GM12878 (cell line): ENCODE measurements around the gene OPCML. TPM values are rescaled to one million over a fixed set of nuclear protein-coding genes. Genes with fewer than 3 reads are reported as not detected.

Experiments used
- ATAC-seq: fragments of 200-7000 bp; cut with Tn5 transposase; 3 replicates; pipeline ENCODE4 v1.9.1; 2020; ENCODE audit warnings: mild to moderate bottlenecking, moderate library complexity
- BruUV-seq: library from RNA; stranded (reverse); fragments of 400-500 nt; replicated peaks from 2 replicates; lab custom pipeline; 2021; lab: Mats Ljungman, UMichigan
- CTCF ChIA-PET: fragments of 300-600 bp; sonication (Branson Sonifier 250); formaldehyde crosslinking; extraction: SDS; loops from one replicate; lab custom pipeline; 2021; ENCODE audit warnings: inconsistent platforms; lab: Yijun Ruan, JAX
- POLR2A ChIA-PET: fragments of 350-600 bp; formaldehyde crosslinking; extraction: SDS; loops from one replicate; lab custom pipeline; 2021; ENCODE audit warnings: inconsistent platforms; lab: Charles Lee
- RAD21 ChIA-PET: fragments of 300-600 bp; sonication (Branson Sonifier 250); formaldehyde crosslinking; loops from one replicate; lab custom pipeline; 2023; ENCODE audit warnings: antibody characterized with exemption; ENCODE audit not compliant: unreplicated experiment; lab: Charles Lee
- SMC1A ChIA-PET: fragments of 300-600 bp; sonication (Branson Sonifier 250); formaldehyde crosslinking; loops from one replicate; lab custom pipeline; 2023; ENCODE audit not compliant: unreplicated experiment, uncharacterized antibody; lab: Charles Lee
- DNase-seq: peaks from one replicate; pipeline ENCODE4 v3.0.0-alpha.2; 2011; ENCODE audit warnings: low read depth, low spot score
- FAIRE-seq: peaks from 3 replicates; lab custom pipeline; 2011; peaks lifted over from hg19 to GRCh38; lab: Jason Lieb, UNC
- H2AFZ ChIP-seq: 2 replicates; pipeline ENCODE4 v1.6.0; 2011; ENCODE audit warnings: low read depth, low read length, control low read depth; ENCODE audit not compliant: control insufficient read depth
- H3K27ac ChIP-seq: 2 replicates; pipeline ENCODE4 v1.5.1; 2011; ENCODE audit warnings: control low read depth; ENCODE audit not compliant: control insufficient read depth, insufficient read depth
- H3K27me3 ChIP-seq, 2 experiments: replicated peaks in 1 of 2; 2 replicates each; pipeline versions ENCODE4 v1.6.0 to v1.6.1; 2011; ENCODE audit warnings: low read length in 1 of 2; ENCODE audit not compliant: control insufficient read depth in 2 of 2, insufficient read depth in 2 of 2
- H3K36me3 ChIP-seq, 2 experiments: 2 replicates each; pipeline ENCODE4 v1.5.1; 2011; ENCODE audit warnings: low read length in 1 of 2; ENCODE audit not compliant: control insufficient read depth in 2 of 2, insufficient read depth in 2 of 2
- H3K4me1 ChIP-seq: 2 replicates; pipeline ENCODE4 v1.6.1; 2011; ENCODE audit warnings: mild to moderate bottlenecking, low read length, moderate library complexity, mixed read lengths; ENCODE audit not compliant: control insufficient read depth, insufficient read depth
- H3K4me2 ChIP-seq: 2 replicates; pipeline ENCODE4 v1.6.0; 2011; ENCODE audit warnings: control low read depth; ENCODE audit not compliant: control insufficient read depth, insufficient read depth
- H3K4me3 ChIP-seq: fragments of 200-600 bp; sonication (generic); 2 replicates; pipeline ENCODE4 v1.5.1; 2016
- H3K79me2 ChIP-seq: 2 replicates; pipeline ENCODE4 v1.6.0; 2011; ENCODE audit warnings: low read length; ENCODE audit not compliant: control insufficient read depth, insufficient read depth
- H3K9ac ChIP-seq: 2 replicates; pipeline ENCODE4 v1.8.0; 2011; ENCODE audit warnings: low read length, control low read depth, mixed read lengths; ENCODE audit not compliant: control insufficient read depth, insufficient read depth
- H3K9me3 ChIP-seq: replicated peaks from 3 replicates; pipeline ENCODE4 v1.5.1; 2011; ENCODE audit warnings: mild to moderate bottlenecking, low read length; ENCODE audit not compliant: control insufficient read depth, insufficient read depth
- H4K20me1 ChIP-seq: 2 replicates; pipeline ENCODE4 v1.6.0; 2011; ENCODE audit not compliant: control insufficient read depth, insufficient read depth
- ATF7 ChIP-seq: fragments of 450-650 bp; IDR thresholded peaks from 2 replicates; pipeline ENCODE4 v1.6.1; 2016; ENCODE audit warnings: low read depth, mild to moderate bottlenecking
- CHD1 ChIP-seq: IDR thresholded peaks from 2 replicates; pipeline ENCODE4 v1.6.1; 2012; ENCODE audit warnings: low read depth, low read length, improper control_type of control experiment
- CREM ChIP-seq: IDR thresholded peaks from 2 replicates; pipeline ENCODE4 v1.6.1; 2014; ENCODE audit warnings: antibody characterized with exemption, low read depth
- EZH2 ChIP-seq: IDR thresholded peaks from 2 replicates; pipeline ENCODE4 v1.6.1; 2012; ENCODE audit warnings: low read depth, mild to moderate bottlenecking, control low read depth, inconsistent platforms, low read length, borderline replicate concordance; ENCODE audit not compliant: control insufficient read depth
- HDAC6 ChIP-seq: fragments of 200-600 bp; sonication (generic); IDR thresholded peaks from one replicate; pipeline ENCODE4 v1.8.0; 2017; ENCODE audit warnings: antibody characterized with exemption; ENCODE audit not compliant: unreplicated experiment
- KLF5 ChIP-seq: fragments of 450-650 bp; IDR thresholded peaks from 2 replicates; pipeline ENCODE4 v1.6.1; 2014; ENCODE audit warnings: mild to moderate bottlenecking; ENCODE audit not compliant: partially characterized antibody
- MEF2B ChIP-seq: fragments of 450-650 bp; IDR thresholded peaks from 2 replicates; pipeline ENCODE4 v1.6.1; 2018; ENCODE audit warnings: mild to moderate bottlenecking, moderate library complexity; ENCODE audit not compliant: partially characterized antibody, poor library complexity, severe bottlenecking
- RAD51 ChIP-seq: fragments of 450-650 bp; IDR thresholded peaks from 2 replicates; pipeline ENCODE4 v1.6.1; 2016; ENCODE audit warnings: moderate library complexity, mild to moderate bottlenecking, inconsistent platforms
- RCOR1 ChIP-seq: conservative IDR thresholded peaks from 2 replicates; pipeline ENCODE4 v1.6.1; 2012; ENCODE audit warnings: low read depth, low read length, improper control_type of control experiment
- SREBF2 ChIP-seq: IDR thresholded peaks from 2 replicates; pipeline ENCODE4 v1.6.1; 2012; ENCODE audit warnings: mild to moderate bottlenecking, low read length
- ZNF384 ChIP-seq: IDR thresholded peaks from 2 replicates; pipeline ENCODE4 v1.6.1; 2012; ENCODE audit warnings: low read depth, mild to moderate bottlenecking, low read length, improper control_type of control experiment, borderline replicate concordance
- WGBS: methylation state at CpG from one replicate; pipeline ENCODE4 v1.1.6; 2016; ENCODE audit warnings: low lambda C conversion rate; ENCODE audit not compliant: insufficient replicate concordance, insufficient coverage; ENCODE audit errors: missing lambda C conversion rate; 5-methylcytosine and 5-hydroxymethylcytosine counted together
- in situ Hi-C: fragments of 300-500 bp; cut with MboI; formaldehyde crosslinking; loops from 9 replicates; pipeline ENCODE4 v1.14.3; 2018; ENCODE audit warnings: mixed read lengths
- intact Hi-C: fragments of 100-400 bp; cut with micrococcal nuclease; formaldehyde crosslinking; loops from one replicate; pipeline ENCODE4 v1.14.2; 2022; ENCODE audit not compliant: unreplicated experiment
- polyA plus RNA-seq, 11 experiments: library from polyadenylated mRNA; depleted of rRNA in 4 of 11; unstranded in 6 of 11; stranded (reverse) in 5 of 11; fragments of >200 nt; fragmentation: Nextera tagmentation in 4 of 11; fragmentation: Illumina TruSeq in 1 of 11; extraction: Ambion mirVana in 4 of 11; extraction: Trizol in 1 of 11; gene quantifications; 1 replicate in 1 of 11; 2 replicates in 10 of 11; pipeline versions ENCODE4 v1.2.1 to v1.2.3, GENCODE V29; 2011 to 2016; ENCODE audit warnings: inconsistent platforms in 2 of 11, missing spikeins in 2 of 11, low read depth in 1 of 11
- total RNA-seq, 4 experiments: library from RNA; depleted of rRNA in 3 of 4; stranded (reverse); fragments of >200 nt in 3 of 4; fragmentation: Illumina TruSeq in 1 of 4; extraction: Trizol in 1 of 4; gene quantifications; 2 replicates each; pipeline versions ENCODE4 v1.2.1 to v1.2.3, GENCODE V29; 2013 to 2021
- TF ChIP-seq, protein P1 (sequence below): fragments of 450-650 bp; IDR thresholded peaks from 2 replicates; pipeline ENCODE4 v1.6.1; 2018; ENCODE audit warnings: borderline replicate concordance, mild to moderate bottlenecking; ENCODE audit not compliant: partially characterized antibody
- TF ChIP-seq, protein P2 (sequence below): fragments of 450-650 bp; IDR thresholded peaks from 2 replicates; pipeline ENCODE4 v1.6.1; 2017; ENCODE audit warnings: mild to moderate bottlenecking

Gene OPCML
- total and polyA plus RNA-seq, 10 of the 15 experiments (the other 5 are each of a cell fraction or from before 2014, with no cell fraction given) = 0.84 TPM; not detected in 9

DNA sequence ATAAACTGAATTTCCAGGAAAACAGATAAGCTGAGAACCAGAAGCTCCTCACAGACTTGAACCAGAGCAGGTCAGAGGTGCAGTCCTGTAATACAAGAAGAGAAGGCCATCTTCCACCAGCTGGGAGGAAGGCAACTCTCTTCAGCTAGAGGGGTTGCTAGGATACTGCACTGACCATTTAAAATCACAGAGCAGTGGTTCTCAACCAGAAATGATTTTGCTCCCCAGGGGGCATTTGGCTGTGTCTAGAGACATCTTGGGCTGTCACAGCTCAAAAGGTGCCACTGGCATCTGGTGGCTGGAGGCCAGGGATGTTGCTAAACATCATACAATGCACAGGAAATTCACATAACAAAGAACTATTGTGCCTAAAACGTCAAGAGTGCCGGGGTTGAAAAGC, 17.2 kb downstream of the OPCML start:
- SMC1A ChIA-PET = interaction anchor here (0.7 to 1.7 kb wide), 3 partner anchors 10 to 14 kb away, joined by 3 to 4 read pairs (median 3); no protein-coding TSS in a partner anchor
- Histone ChIP-seq H3K9me3 (no peaks in the 10 kb centered on the region), H4K20me1 (no peaks in the 10 kb centered on the region), H3K4me2 (no peak overlapping the region), H3K4me3 (no peak overlapping the region), H2AFZ (no peak overlapping the region), H3K27ac (no peak overlapping the region), H3K9ac (no peak overlapping the region), H3K27me3 (no peaks in the 10 kb centered on the region), H3K79me2 (no peaks in the 10 kb centered on the region), H3K4me1 (no peaks in the 10 kb centered on the region), H3K36me3 (no peaks in the 10 kb centered on the region)
- 3% methylated on average over 2 of the region's 2 CpGs for WGBS
- FAIRE-seq (no peak), DNase-seq (no peak), ATAC-seq (peak; percentile 66)
- intact Hi-C loops (no loop called here), in situ Hi-C loops (no loop called here)
- no TSS peak for BruUV-seq
- RAD21 ChIA-PET = interaction anchor here (0.9 kb wide), 1 partner anchor 380 kb away, joined by 3 read pairs; no protein-coding TSS in a partner anchor
- peak; percentile 79 for TF ChIP-seq MEF2B
- TF ChIP-seq, protein P1, sequence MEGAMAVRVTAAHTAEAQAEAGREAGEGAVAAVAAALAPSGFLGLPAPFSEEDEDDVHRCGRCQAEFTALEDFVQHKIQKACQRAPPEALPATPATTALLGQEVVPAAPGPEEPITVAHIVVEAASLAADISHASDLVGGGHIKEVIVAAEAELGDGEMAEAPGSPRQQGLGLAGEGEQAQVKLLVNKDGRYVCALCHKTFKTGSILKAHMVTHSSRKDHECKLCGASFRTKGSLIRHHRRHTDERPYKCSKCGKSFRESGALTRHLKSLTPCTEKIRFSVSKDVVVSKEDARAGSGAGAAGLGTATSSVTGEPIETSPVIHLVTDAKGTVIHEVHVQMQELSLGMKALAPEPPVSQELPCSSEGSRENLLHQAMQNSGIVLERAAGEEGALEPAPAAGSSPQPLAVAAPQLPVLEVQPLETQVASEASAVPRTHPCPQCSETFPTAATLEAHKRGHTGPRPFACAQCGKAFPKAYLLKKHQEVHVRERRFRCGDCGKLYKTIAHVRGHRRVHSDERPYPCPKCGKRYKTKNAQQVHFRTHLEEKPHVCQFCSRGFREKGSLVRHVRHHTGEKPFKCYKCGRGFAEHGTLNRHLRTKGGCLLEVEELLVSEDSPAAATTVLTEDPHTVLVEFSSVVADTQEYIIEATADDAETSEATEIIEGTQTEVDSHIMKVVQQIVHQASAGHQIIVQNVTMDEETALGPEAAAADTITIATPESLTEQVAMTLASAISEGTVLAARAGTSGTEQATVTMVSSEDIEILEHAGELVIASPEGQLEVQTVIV = no peak
- POLR2A ChIA-PET = no interaction called here
- CTCF ChIA-PET = no interaction called here

DNA sequence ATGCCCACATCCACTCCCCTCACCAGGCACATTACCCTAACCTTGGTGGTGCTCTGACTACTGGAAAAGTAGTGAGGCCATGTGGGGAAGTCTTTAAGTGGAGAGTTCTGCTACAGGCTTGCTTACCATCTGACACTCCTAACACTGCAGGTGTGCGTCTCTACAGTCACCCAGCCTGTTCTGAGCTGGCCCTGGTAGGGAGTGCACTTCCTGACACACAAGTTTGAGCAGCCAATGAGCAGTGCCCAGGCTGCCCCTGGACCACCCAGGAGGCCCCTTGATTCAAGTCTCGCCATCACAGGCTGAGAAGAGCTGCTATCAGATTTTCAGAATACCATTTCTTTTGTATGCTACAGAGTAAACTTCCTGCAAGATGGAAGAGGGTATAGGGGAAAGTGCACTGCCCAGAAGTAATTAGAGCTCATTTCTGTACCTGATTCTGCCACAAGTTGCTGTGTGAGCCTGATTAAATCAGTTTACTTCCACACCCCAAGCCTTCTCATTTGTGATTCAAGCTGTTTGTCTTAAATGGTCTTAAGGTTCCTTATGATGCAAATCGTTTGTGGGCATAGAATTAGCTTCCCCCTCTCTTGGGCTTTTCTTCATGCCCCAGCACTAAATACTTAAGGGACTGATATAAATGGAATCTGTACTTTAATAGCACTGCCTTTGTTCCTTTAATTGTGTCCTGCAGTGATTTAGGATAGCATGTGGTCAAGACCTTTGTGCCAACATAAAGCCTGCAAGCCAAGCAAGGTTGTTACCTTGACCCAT, 22.2 kb downstream of the OPCML start:
- intact Hi-C loops (no loop called here), in situ Hi-C loops (no loop called here)
- WGBS = 4% methylated on average over 3 of the region's 3 CpGs
- Histone ChIP-seq H2AFZ (no peak overlapping the region), H3K9ac (no peak overlapping the region), H3K4me2 (no peak overlapping the region), H3K27ac (no peak overlapping the region), H3K36me3 (no peaks in the 10 kb centered on the region), H3K4me3 (no peak overlapping the region), H3K4me1 (peaks cover 6% of the 10 kb centered on the region), H3K79me2 (no peaks in the 10 kb centered on the region), H3K27me3 (no peaks in the 10 kb centered on the region), H4K20me1 (no peaks in the 10 kb centered on the region), H3K9me3 (no peaks in the 10 kb centered on the region)
- ChIA-PET CTCF (no interaction called here), POLR2A (no interaction called here), SMC1A (interaction anchor here (1.0 kb wide), 1 partner anchor 327 kb away, joined by 3 read pairs; no protein-coding TSS in a partner anchor), RAD21 (no interaction called here)
- ATAC-seq (no peak), FAIRE-seq (no peak), DNase-seq (no peak)
- BruUV-seq = no TSS peak
- TF ChIP-seq RAD51 (no peak), EZH2 (no peak), SREBF2 (no peak), KLF5 (no peak), CREM (no peak), HDAC6 (no peak), ATF7 (no peak), ZNF384 (no peak), CHD1 (no peak), RCOR1 (no peak)
- TF ChIP-seq, protein P2, sequence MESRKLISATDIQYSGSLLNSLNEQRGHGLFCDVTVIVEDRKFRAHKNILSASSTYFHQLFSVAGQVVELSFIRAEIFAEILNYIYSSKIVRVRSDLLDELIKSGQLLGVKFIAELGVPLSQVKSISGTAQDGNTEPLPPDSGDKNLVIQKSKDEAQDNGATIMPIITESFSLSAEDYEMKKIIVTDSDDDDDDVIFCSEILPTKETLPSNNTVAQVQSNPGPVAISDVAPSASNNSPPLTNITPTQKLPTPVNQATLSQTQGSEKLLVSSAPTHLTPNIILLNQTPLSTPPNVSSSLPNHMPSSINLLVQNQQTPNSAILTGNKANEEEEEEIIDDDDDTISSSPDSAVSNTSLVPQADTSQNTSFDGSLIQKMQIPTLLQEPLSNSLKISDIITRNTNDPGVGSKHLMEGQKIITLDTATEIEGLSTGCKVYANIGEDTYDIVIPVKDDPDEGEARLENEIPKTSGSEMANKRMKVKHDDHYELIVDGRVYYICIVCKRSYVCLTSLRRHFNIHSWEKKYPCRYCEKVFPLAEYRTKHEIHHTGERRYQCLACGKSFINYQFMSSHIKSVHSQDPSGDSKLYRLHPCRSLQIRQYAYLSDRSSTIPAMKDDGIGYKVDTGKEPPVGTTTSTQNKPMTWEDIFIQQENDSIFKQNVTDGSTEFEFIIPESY = no peak
